ENCODE results near the gene ADCY2. TPM values are rescaled to one million over a fixed set of nuclear protein-coding genes. Genes with fewer than 3 reads are reported as not detected.

The ADCY2 gene
- polyA plus RNA-seq, 1 experiment, result not detected

DNA sequence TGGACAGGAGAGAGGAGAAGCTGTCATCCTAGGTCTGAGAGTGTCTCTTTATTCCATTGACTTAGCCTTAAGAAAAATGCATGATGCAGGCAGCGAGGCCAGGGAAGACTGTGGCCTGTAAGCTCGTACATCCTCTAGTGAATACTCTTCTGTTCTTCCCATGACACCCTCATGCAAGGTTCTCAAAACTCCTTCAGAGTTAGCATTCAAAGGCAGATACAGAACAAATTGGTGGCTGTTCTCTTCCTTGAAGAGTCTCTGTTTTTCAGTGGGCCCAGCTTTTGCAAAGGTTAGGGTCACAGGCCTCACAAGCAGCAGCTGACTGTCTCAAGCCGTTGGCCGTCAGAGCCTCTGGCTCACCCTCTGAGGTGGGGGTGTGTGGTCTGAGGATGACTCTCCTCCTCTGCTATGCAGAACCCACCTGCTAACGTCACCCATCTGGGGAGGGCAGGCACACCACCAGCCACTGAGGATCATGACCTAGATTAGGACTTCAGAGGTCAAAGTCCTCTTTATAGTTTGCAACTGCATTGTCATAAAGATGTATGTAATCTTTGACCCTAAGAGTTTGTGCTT is 15.1 kb downstream of the ADCY2 start:
- Histone ChIP-seq H3K27me3 (ENCODE audit: control insufficient read depth, insufficient read depth, low read length) (no peaks in the 10 kb centered on the region), H3K4me3 (ENCODE audit: low read depth, low read length) (no peak overlapping the region), H3K27ac (ENCODE audit: low read depth, low read length) (no peak overlapping the region), H3K9me3 (ENCODE audit: control insufficient read depth, insufficient read depth, low read length) (peaks cover 36% of the 10 kb centered on the region)
- no peak for DNase-seq (ENCODE audit: low read depth, low spot score)
- ChIA-PET POLR2A (no interaction called here), CTCF (no interaction called here)
- TF ChIP-seq, protein P1, sequence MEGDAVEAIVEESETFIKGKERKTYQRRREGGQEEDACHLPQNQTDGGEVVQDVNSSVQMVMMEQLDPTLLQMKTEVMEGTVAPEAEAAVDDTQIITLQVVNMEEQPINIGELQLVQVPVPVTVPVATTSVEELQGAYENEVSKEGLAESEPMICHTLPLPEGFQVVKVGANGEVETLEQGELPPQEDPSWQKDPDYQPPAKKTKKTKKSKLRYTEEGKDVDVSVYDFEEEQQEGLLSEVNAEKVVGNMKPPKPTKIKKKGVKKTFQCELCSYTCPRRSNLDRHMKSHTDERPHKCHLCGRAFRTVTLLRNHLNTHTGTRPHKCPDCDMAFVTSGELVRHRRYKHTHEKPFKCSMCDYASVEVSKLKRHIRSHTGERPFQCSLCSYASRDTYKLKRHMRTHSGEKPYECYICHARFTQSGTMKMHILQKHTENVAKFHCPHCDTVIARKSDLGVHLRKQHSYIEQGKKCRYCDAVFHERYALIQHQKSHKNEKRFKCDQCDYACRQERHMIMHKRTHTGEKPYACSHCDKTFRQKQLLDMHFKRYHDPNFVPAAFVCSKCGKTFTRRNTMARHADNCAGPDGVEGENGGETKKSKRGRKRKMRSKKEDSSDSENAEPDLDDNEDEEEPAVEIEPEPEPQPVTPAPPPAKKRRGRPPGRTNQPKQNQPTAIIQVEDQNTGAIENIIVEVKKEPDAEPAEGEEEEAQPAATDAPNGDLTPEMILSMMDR (IDR thresholded peaks at IDR 0.05; ENCODE audit: low read depth, low read length), result no peak

DNA sequence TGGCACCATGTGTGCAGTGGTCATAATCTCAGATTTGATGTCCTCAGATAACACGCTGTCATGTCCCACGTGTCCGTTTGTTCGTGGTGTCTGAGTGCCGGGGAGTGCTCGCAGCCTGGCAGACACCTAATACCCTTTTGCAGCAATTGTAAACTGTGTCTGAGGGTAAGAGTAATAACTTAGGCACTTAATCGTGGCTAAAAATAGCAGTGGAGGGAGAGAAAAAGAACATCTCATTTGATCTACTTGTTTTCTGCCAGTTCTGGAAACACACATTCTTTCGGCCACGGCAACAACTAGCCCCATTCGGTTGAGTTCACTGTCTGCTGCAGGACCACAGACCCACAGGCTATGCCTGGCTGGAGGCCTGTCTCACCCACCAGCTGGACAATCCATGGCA is 16.5 kb downstream of the ADCY2 start:
- H3K9me3 ChIP-seq (ENCODE audit: control insufficient read depth, insufficient read depth, low read length), result peaks cover 37% of the 10 kb centered on the region
- ChIA-PET POLR2A (no interaction called here), CTCF (no interaction called here)
- DNase-seq (ENCODE audit: low read depth, low spot score), result no peak
- no peak overlapping the region for H3K27ac ChIP-seq (ENCODE audit: low read depth, low read length)
- TF ChIP-seq, protein P1 (IDR thresholded peaks at IDR 0.05; ENCODE audit: low read depth, low read length), result no peak
- no peaks in the 10 kb centered on the region for H3K27me3 ChIP-seq (ENCODE audit: control insufficient read depth, insufficient read depth, low read length)
- no peak overlapping the region for H3K4me3 ChIP-seq (ENCODE audit: low read depth, low read length)

GRCh38 chr5:7415123-7415522 is 19.2 kb downstream of the ADCY2 start:
- Histone ChIP-seq H3K27me3 (ENCODE audit: control insufficient read depth, insufficient read depth, low read length) (no peaks in the 10 kb centered on the region), H3K27ac (ENCODE audit: low read depth, low read length) (no peak overlapping the region), H3K4me3 (ENCODE audit: low read depth, low read length) (no peak overlapping the region), H3K9me3 (ENCODE audit: control insufficient read depth, insufficient read depth, low read length) (peaks cover 50% of the 10 kb centered on the region)
- no peak for DNase-seq (ENCODE audit: low read depth, low spot score)
- ChIA-PET CTCF (no interaction called here), POLR2A (no interaction called here)
- TF ChIP-seq, protein P1 (IDR thresholded peaks at IDR 0.05; ENCODE audit: low read depth, low read length), result no peak

GRCh38 chr5:7415587-7416535 is 19.9 kb downstream of the ADCY2 start:
- CTCF ChIA-PET, result no interaction called here

More at GRCh38 chr5:7415587-7416535, 19.9 kb downstream of the ADCY2 start:
- DNase-seq (ENCODE audit: low read depth, low spot score), result no peak
- no peaks in the 10 kb centered on the region for H3K27me3 ChIP-seq (ENCODE audit: control insufficient read depth, insufficient read depth, low read length)
- peaks cover 48% of the 10 kb centered on the region for H3K9me3 ChIP-seq (ENCODE audit: control insufficient read depth, insufficient read depth, low read length)
- no peak overlapping the region for H3K4me3 ChIP-seq (ENCODE audit: low read depth, low read length)
- TF ChIP-seq, protein P1 (IDR thresholded peaks at IDR 0.05; ENCODE audit: low read depth, low read length), result no peak
- POLR2A ChIA-PET, result no interaction called here
- H3K27ac ChIP-seq (ENCODE audit: low read depth, low read length), result no peak overlapping the region
